Vagina (tissue), 2 donors: ENCODE results near the gene MRPS21.

Source experiments
- CTCF ChIP-seq, 3 experiments: fragments of 450-650 bp in 2 of 3; fragments of 200-600 bp in 1 of 3; sonication (generic) in 1 of 3; IDR thresholded peaks; one replicate each; pipeline ENCODE4 v1.5.1; 2017 to 2019; ENCODE audit warnings: antibody characterized with exemption in 3 of 3, mild to moderate bottlenecking in 2 of 3, moderate library complexity in 2 of 3
- POLR2A ChIP-seq, 2 donors: fragments of 450-650 bp; IDR thresholded peaks; one replicate each; pipeline ENCODE4 v1.6.1; 2017; ENCODE audit warnings: antibody characterized with exemption in 2 of 2, mild to moderate bottlenecking in 2 of 2, moderate library complexity in 2 of 2
- POLR2AphosphoS5 ChIP-seq, 2 donors: sonication (generic); formaldehyde crosslinking; IDR thresholded peaks; one replicate each; pipeline ENCODE4 v1.9.0; 2017; ENCODE audit warnings: antibody characterized with exemption in 2 of 2, mild to moderate bottlenecking in 2 of 2, low read depth in 1 of 2; ENCODE audit not compliant: insufficient read depth in 1 of 2

GRCh38 chr1:150302338-150302737 is 8.7 kb downstream of the MRPS21 start:
- TF ChIP-seq CTCF (IDR thresholded peaks at IDR 0.05) (no peak), POLR2AphosphoS5 (IDR thresholded peaks at IDR 0.05; ENCODE audit: insufficient read depth in 1 of 2, low read depth in 1 of 2) (no peak), POLR2A (IDR thresholded peaks at IDR 0.05) (no peak)
